Osteocyte (in vitro differentiated cells): ENCODE results near the gene BCAP31. TPM values are rescaled to one million over a fixed set of nuclear protein-coding genes. Genes with fewer than 3 reads are reported as not detected.

ENCODE experiments used
- DNase-seq: peaks from one replicate; pipeline ENCODE4 v3.0.0; 2021; ENCODE audit warnings: mixed read lengths; ENCODE audit not compliant: unreplicated experiment; ENCODE audit errors: extremely low spot score
- H3K27ac Mint-ChIP-seq: one replicate; pipeline ENCODE4 v1.8.0; 2021; ENCODE audit warnings: mild to moderate bottlenecking, mixed read lengths; ENCODE audit not compliant: unreplicated experiment
- H3K27me3 Mint-ChIP-seq: one replicate; pipeline ENCODE4 v1.8.0; 2021; ENCODE audit warnings: mixed read lengths; ENCODE audit not compliant: unreplicated experiment
- H3K36me3 Mint-ChIP-seq: one replicate; pipeline ENCODE4 v1.8.0; 2021; ENCODE audit warnings: mixed read lengths; ENCODE audit not compliant: unreplicated experiment
- H3K4me1 Mint-ChIP-seq: one replicate; pipeline ENCODE4 v1.8.0; 2021; ENCODE audit warnings: mixed read lengths; ENCODE audit not compliant: unreplicated experiment
- H3K4me3 Mint-ChIP-seq: one replicate; pipeline ENCODE4 v1.8.0; 2021; ENCODE audit warnings: mild to moderate bottlenecking, moderate library complexity, mixed read lengths; ENCODE audit not compliant: unreplicated experiment
- H3K9me3 Mint-ChIP-seq: one replicate; pipeline ENCODE4 v1.8.0; 2021; ENCODE audit warnings: mixed read lengths; ENCODE audit not compliant: unreplicated experiment
- CTCF ChIP-seq: fragments of 200-600 bp; sonication (generic); IDR thresholded peaks from 2 replicates; pipeline ENCODE4 v1.5.0; 2021; ENCODE audit warnings: antibody characterized with exemption, mild to moderate bottlenecking, moderate library complexity
- total RNA-seq: library from RNA; stranded (reverse); gene quantifications from 2 replicates; pipeline ENCODE4 v1.2.1, GENCODE V29; 2021

The BCAP31 gene
- total RNA-seq, 1 donor from 2014 or later = 172 TPM

DNA sequence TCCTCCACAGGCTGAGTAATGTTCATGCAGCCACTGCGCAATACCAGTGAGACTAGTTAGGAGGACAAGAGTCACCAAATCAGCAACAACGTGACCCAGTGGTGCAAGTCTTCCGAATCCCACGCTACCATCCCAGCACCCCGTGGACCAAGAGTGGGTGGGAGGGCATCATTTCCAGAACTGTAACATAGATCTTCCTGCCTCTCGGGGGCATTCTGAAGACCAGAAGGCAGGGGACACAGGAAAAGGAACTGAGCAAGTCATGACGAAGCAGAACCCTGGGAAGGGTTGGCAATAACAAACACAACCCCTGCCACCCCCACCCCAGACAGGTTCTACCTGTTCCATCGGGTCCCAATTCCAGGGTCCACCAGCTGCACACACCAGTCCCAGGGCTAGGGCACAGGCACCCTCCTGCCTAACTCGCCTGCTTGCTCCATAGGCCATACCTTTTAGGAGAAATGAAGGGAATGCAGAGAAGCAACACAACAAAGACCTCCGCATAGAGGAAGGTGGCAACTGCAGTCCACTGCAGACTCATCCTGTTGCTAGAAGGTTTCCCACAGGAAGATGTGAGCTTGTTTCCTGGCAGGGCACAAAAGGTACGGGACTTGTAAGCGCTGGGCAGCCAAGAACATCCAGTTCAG lies 1.4 kb downstream of the BCAP31 start:
- H3K36me3 Mint-ChIP-seq = peaks cover 10% of the 10 kb centered on the region
- H3K4me1 Mint-ChIP-seq = peaks cover 30% of the 10 kb centered on the region
- no peaks in the 10 kb centered on the region for H3K27me3 Mint-ChIP-seq
- H3K27ac Mint-ChIP-seq = peak overlapping the region; percentile 78
- TF ChIP-seq CTCF = no peak
- no peak for DNase-seq
- peak overlapping the region; percentile 84 for H3K4me3 Mint-ChIP-seq
- H3K9me3 Mint-ChIP-seq = peaks cover 5% of the 10 kb centered on the region

GRCh38 chrX:153719701-153720100 lies 4.5 kb downstream of the BCAP31 start:
- Mint-ChIP-seq H3K4me1 (peaks cover 12% of the 10 kb centered on the region), H3K4me3 (no peak overlapping the region), H3K27ac (no peak overlapping the region), H3K36me3 (peaks cover 20% of the 10 kb centered on the region), H3K9me3 (peaks cover 5% of the 10 kb centered on the region), H3K27me3 (no peaks in the 10 kb centered on the region)
- no peak for TF ChIP-seq CTCF
- no peak for DNase-seq

GRCh38 chrX:153719238-153719637 lies 4.9 kb downstream of the BCAP31 start:
- H3K9me3 Mint-ChIP-seq = peaks cover 5% of the 10 kb centered on the region
- DNase-seq = no peak
- peaks cover 21% of the 10 kb centered on the region for H3K36me3 Mint-ChIP-seq
- no peak overlapping the region for H3K27ac Mint-ChIP-seq
- H3K27me3 Mint-ChIP-seq = no peaks in the 10 kb centered on the region
- H3K4me1 Mint-ChIP-seq = peaks cover 12% of the 10 kb centered on the region
- TF ChIP-seq CTCF = no peak
- no peak overlapping the region for H3K4me3 Mint-ChIP-seq

- Mint-ChIP-seq H3K27me3 (no peaks in the 10 kb centered on the region), H3K36me3 (peaks cover 23% of the 10 kb centered on the region), H3K27ac (no peak overlapping the region), H3K4me1 (peaks cover 6% of the 10 kb centered on the region), H3K4me3 (no peak overlapping the region), H3K9me3 (peaks cover 5% of the 10 kb centered on the region)
- no peak for TF ChIP-seq CTCF
- no peak for DNase-seq
These were observed 6.7 kb downstream of the BCAP31 start for GRCh38 chrX:153717445-153717844.

- Mint-ChIP-seq H3K4me1 (no peaks in the 10 kb centered on the region), H3K27ac (no peak overlapping the region), H3K36me3 (peaks cover 19% of the 10 kb centered on the region), H3K9me3 (no peaks in the 10 kb centered on the region), H3K4me3 (no peak overlapping the region), H3K27me3 (no peaks in the 10 kb centered on the region)
- no peak for DNase-seq
- TF ChIP-seq CTCF = no peak
These were observed 9.9 kb downstream of the BCAP31 start for GRCh38 chrX:153714256-153714655.
